HL-60 (cell line): ENCODE measurements around the gene MSLN.

Experiments
- GABPA ChIP-seq: IDR thresholded peaks from 2 replicates; pipeline ENCODE4 v1.6.1; 2012; ENCODE audit warnings: low read depth
- POLR2AphosphoS5 ChIP-seq: IDR thresholded peaks from 2 replicates; pipeline ENCODE4 v1.6.1; 2012; ENCODE audit warnings: low read depth
- TF ChIP-seq, protein P1 (sequence below): IDR thresholded peaks from one replicate; pipeline ENCODE4 v1.5.1; 2011; ENCODE audit warnings: low read length, control low read depth, inconsistent platforms; ENCODE audit not compliant: insufficient read depth

DNA sequence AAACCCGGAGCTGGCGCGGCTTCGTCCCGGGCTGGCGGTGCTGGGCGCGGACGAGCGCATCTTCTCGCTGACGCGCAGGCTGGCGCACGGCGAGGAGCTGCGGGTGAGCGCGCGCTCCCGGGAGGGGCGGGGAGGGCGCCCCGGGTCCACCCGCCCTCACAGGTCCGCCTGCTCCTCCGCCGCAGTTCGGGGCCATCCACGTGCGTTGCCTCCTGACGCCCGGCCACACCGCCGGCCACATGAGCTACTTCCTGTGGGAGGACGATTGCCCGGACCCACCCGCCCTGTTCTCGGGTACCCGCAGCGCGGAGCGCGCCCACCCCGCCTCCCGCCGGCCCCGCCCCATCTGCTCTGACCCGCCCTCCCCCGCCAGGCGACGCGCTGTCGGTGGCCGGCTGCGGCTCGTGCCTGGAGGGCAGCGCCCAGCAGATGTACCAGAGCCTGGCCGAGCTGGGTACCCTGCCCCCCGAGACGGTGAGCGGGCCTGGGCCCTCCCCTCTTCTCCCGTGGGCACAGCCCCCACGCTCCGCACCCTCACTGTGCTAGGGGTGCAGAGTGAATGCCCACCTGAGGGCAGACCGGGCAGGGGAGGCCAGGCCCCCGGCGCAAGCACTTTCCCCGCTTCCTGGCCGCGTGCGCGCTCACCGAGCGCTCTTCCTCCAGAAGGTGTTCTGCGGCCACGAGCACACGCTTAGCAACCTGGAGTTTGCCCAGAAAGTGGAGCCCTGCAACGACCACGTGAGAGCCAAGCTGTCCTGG is 32.2 kb upstream of the MSLN start:
- TF ChIP-seq, protein P1, sequence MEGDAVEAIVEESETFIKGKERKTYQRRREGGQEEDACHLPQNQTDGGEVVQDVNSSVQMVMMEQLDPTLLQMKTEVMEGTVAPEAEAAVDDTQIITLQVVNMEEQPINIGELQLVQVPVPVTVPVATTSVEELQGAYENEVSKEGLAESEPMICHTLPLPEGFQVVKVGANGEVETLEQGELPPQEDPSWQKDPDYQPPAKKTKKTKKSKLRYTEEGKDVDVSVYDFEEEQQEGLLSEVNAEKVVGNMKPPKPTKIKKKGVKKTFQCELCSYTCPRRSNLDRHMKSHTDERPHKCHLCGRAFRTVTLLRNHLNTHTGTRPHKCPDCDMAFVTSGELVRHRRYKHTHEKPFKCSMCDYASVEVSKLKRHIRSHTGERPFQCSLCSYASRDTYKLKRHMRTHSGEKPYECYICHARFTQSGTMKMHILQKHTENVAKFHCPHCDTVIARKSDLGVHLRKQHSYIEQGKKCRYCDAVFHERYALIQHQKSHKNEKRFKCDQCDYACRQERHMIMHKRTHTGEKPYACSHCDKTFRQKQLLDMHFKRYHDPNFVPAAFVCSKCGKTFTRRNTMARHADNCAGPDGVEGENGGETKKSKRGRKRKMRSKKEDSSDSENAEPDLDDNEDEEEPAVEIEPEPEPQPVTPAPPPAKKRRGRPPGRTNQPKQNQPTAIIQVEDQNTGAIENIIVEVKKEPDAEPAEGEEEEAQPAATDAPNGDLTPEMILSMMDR, result no peak
- TF ChIP-seq POLR2AphosphoS5 (peak; percentile 43; the same call in 1 of the 2 replicates), GABPA (0 out of 2 replicates have a peak, but pooled peaks have one; percentile 7)
